ENCODE results near the gene SMAGP. TPM values are rescaled to one million over a fixed set of nuclear protein-coding genes. Genes with fewer than 3 reads are reported as not detected.
"Not testable (repeated sequence)": the region's sequence is repeated elsewhere in the genome, so short reads cannot be mapped to it uniquely, and the experiment has no call there.

Gene SMAGP
- total and polyA plus RNA-seq, 2 donors: 1.5 to 6.5 TPM

DNA sequence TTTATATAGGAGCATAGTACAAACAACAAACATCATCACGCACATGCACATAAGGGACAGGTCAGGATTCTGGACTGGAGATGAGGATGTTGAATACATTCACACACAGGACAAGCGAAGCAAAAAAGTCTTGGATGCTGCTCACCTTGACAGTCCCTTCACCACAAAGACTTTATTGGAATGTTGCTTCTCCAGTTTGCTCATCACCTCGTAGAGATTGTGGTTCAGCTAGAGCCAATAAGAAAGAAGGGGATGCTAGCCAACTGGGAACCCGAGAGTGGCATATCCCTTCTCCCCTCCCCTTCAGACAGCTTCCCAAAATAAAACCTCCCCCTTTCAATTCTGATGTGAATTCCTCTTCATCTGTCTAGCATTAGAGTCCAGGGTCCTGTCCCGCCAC, 25.4 kb upstream of the SMAGP start:
- WGBS: 95% methylated on average over 5 of the region's 5 CpGs

GRCh38 chr12:51294097-51294496, 23.9 kb upstream of the SMAGP start:
- not testable (repeated sequence) for H3K27ac ChIP-seq (ENCODE audit: low read depth in 1 of 2, low read length in 1 of 2); DNase-seq (ENCODE audit: low read depth in 6 of 9, low spot score in 9 of 9); H3K9me3 ChIP-seq (ENCODE audit: control insufficient read depth in 2 of 2, insufficient read depth in 1 of 2, low read length in 1 of 2); H3K4me3 ChIP-seq (ENCODE audit: low read length in 2 of 2); H3K4me1 ChIP-seq (ENCODE audit: control insufficient read depth in 2 of 2, insufficient read depth in 2 of 2, low read length in 2 of 2); H3K27me3 ChIP-seq (ENCODE audit: control insufficient read depth in 2 of 2, insufficient read depth in 1 of 2, low read length in 1 of 2)
- peaks cover 54 to 64% of the 10 kb centered on the region in 2 donors for H3K36me3 ChIP-seq (ENCODE audit: control insufficient read depth in 2 of 2, insufficient read depth in 2 of 2, low read length in 1 of 2)
- WGBS: over 99% methylated on average over 10 of the region's 10 CpGs

More for the DNA sequence above, 25.4 kb upstream of the SMAGP start:
- Histone ChIP-seq H3K27ac (ENCODE audit: low read depth in 1 of 2, low read length in 1 of 2) (no peak overlapping the region), H3K9me3 (ENCODE audit: control insufficient read depth in 2 of 2, insufficient read depth in 1 of 2, low read length in 1 of 2) (no peaks in the 10 kb centered on the region), H3K36me3 (ENCODE audit: control insufficient read depth in 2 of 2, insufficient read depth in 2 of 2, low read length in 1 of 2) (peaks cover 52 to 66% of the 10 kb centered on the region in 2 donors), H3K4me3 (ENCODE audit: low read length in 2 of 2) (no peak overlapping the region), H3K4me1 (ENCODE audit: control insufficient read depth in 2 of 2, insufficient read depth in 2 of 2, low read length in 2 of 2) (no peaks in the 10 kb centered on the region), H3K27me3 (ENCODE audit: control insufficient read depth in 2 of 2, insufficient read depth in 1 of 2, low read length in 1 of 2) (no peaks in the 10 kb centered on the region)
- DNase-seq (ENCODE audit: low read depth in 6 of 9, low spot score in 9 of 9): no peak

DNA sequence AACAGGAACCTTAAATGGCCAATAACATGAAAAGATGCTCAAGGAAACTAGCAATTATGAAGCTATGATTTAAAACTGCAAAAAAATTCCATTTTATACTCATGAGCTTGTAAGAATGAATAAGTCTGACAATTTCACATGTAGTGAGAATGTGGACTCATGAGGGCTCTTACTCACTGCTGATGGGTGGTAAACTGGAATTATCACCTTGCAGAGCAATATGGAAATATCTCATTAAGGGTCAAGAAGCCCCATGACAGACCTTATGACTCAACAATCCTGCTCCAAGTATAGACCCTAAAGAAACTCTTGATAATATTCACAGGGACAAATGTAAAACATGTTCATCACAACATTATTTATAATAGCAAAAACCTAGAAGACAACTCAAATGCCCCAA, 23.5 kb upstream of the SMAGP start:
- no peaks in the 10 kb centered on the region for H3K27me3 ChIP-seq (ENCODE audit: control insufficient read depth in 2 of 2, insufficient read depth in 1 of 2, low read length in 1 of 2)
- H3K4me1 ChIP-seq (ENCODE audit: control insufficient read depth in 2 of 2, insufficient read depth in 2 of 2, low read length in 2 of 2): no peaks in the 10 kb centered on the region
- no peak for DNase-seq (ENCODE audit: low read depth in 6 of 9, low spot score in 9 of 9)
- H3K4me3 ChIP-seq (ENCODE audit: low read length in 2 of 2): no peak overlapping the region
- peaks cover 51 to 62% of the 10 kb centered on the region in 2 donors for H3K36me3 ChIP-seq (ENCODE audit: control insufficient read depth in 2 of 2, insufficient read depth in 2 of 2, low read length in 1 of 2)
- H3K27ac ChIP-seq (ENCODE audit: low read depth in 1 of 2, low read length in 1 of 2): no peak overlapping the region
- H3K9me3 ChIP-seq (ENCODE audit: control insufficient read depth in 2 of 2, insufficient read depth in 1 of 2, low read length in 1 of 2): no peaks in the 10 kb centered on the region

- 95% methylated on average over 9 of the region's 9 CpGs for WGBS
Measured at GRCh38 chr12:51291603-51292513, 21.6 kb upstream of the SMAGP start.

DNA sequence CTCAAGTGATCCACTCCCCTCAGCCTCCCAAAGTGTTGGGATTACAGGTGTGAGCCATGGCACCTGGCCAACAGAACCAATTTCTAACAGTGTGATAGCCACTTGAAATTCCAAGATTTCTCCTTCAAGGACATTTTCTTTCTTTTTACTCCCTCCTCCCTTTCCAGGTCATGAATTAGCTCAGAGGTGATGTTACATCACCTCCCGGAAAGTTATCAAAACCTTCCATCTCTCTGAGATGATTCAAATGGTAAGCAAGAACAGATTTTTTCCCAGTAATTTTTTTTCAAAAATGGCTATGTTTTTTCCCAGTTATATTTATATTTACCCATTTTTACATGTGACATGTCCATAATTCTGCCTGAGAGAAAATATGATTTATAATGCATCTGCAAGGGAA, 15.6 kb upstream of the SMAGP start:
- Histone ChIP-seq H3K27me3 (ENCODE audit: control insufficient read depth in 2 of 2, insufficient read depth in 1 of 2, low read length in 1 of 2) (no peaks in the 10 kb centered on the region), H3K4me1 (ENCODE audit: control insufficient read depth in 2 of 2, insufficient read depth in 2 of 2, low read length in 2 of 2) (no peaks in the 10 kb centered on the region), H3K4me3 (ENCODE audit: low read length in 2 of 2) (no peak overlapping the region), H3K27ac (ENCODE audit: low read depth in 1 of 2, low read length in 1 of 2) (no peak overlapping the region), H3K36me3 (ENCODE audit: control insufficient read depth in 2 of 2, insufficient read depth in 2 of 2, low read length in 1 of 2) (peaks cover 41 to 70% of the 10 kb centered on the region in 2 donors), H3K9me3 (ENCODE audit: control insufficient read depth in 2 of 2, insufficient read depth in 1 of 2, low read length in 1 of 2) (no peaks in the 10 kb centered on the region)
- 97% methylated on average over 1 of the region's 1 CpG for WGBS
- no peak for DNase-seq (ENCODE audit: low read depth in 6 of 9, low spot score in 9 of 9)

More at GRCh38 chr12:51291603-51292513, 21.6 kb upstream of the SMAGP start:
- H3K9me3 ChIP-seq (ENCODE audit: control insufficient read depth in 2 of 2, insufficient read depth in 1 of 2, low read length in 1 of 2); H3K4me3 ChIP-seq (ENCODE audit: low read length in 2 of 2); H3K27ac ChIP-seq (ENCODE audit: low read depth in 1 of 2, low read length in 1 of 2); H3K27me3 ChIP-seq (ENCODE audit: control insufficient read depth in 2 of 2, insufficient read depth in 1 of 2, low read length in 1 of 2); DNase-seq (ENCODE audit: low read depth in 6 of 9, low spot score in 9 of 9); H3K4me1 ChIP-seq (ENCODE audit: control insufficient read depth in 2 of 2, insufficient read depth in 2 of 2, low read length in 2 of 2): not testable (repeated sequence)
- H3K36me3 ChIP-seq (ENCODE audit: control insufficient read depth in 2 of 2, insufficient read depth in 2 of 2, low read length in 1 of 2): peaks cover 45 to 64% of the 10 kb centered on the region in 2 donors

- Histone ChIP-seq H3K4me1 (ENCODE audit: control insufficient read depth in 2 of 2, insufficient read depth in 2 of 2, low read length in 2 of 2) (no peaks in the 10 kb centered on the region), H3K4me3 (ENCODE audit: low read length in 2 of 2) (no peak overlapping the region), H3K27ac (ENCODE audit: low read depth in 1 of 2, low read length in 1 of 2) (no peak overlapping the region), H3K27me3 (ENCODE audit: control insufficient read depth in 2 of 2, insufficient read depth in 1 of 2, low read length in 1 of 2) (no peaks in the 10 kb centered on the region), H3K9me3 (ENCODE audit: control insufficient read depth in 2 of 2, insufficient read depth in 1 of 2, low read length in 1 of 2) (no peaks in the 10 kb centered on the region), H3K36me3 (ENCODE audit: control insufficient read depth in 2 of 2, insufficient read depth in 2 of 2, low read length in 1 of 2) (peaks cover 31 to 40% of the 10 kb centered on the region in 2 donors)
- DNase-seq (ENCODE audit: low read depth in 6 of 9, low spot score in 9 of 9): no peak
- 97% methylated on average over 4 of the region's 4 CpGs for WGBS
Measured at GRCh38 chr12:51281202-51281924, 11.1 kb upstream of the SMAGP start.

DNA sequence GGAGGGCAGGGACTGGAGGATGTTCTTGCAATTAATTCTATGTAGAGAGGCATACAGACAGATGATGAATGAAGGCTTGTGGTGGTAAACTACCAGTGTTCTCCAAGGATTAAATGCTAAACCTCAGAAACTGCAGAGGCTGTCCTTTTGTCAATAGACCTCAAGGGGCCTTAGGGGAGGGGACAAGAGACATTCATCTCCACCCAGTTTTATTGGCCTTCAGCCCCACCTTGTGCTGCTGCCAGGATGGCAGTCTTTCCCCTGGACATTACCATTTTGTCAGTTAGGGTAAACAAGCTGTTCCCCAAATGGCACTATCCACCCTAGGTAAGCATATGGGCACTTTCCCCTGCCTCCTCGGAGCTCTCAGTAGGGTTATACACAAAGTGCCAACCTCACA, 4.9 kb upstream of the SMAGP start:
- Histone ChIP-seq H3K4me1 (ENCODE audit: control insufficient read depth in 2 of 2, insufficient read depth in 2 of 2, low read length in 2 of 2) (peaks cover 4 to 7% of the 10 kb centered on the region in 2 donors), H3K36me3 (ENCODE audit: control insufficient read depth in 2 of 2, insufficient read depth in 2 of 2, low read length in 1 of 2) (peaks cover 0 to 1% of the 10 kb centered on the region in 2 donors), H3K27me3 (ENCODE audit: control insufficient read depth in 2 of 2, insufficient read depth in 1 of 2, low read length in 1 of 2) (peaks cover 0 to 16% of the 10 kb centered on the region in 2 donors), H3K4me3 (ENCODE audit: low read length in 2 of 2) (no peak overlapping the region), H3K27ac (ENCODE audit: low read depth in 1 of 2, low read length in 1 of 2) (no peak overlapping the region), H3K9me3 (ENCODE audit: control insufficient read depth in 2 of 2, insufficient read depth in 1 of 2, low read length in 1 of 2) (no peaks in the 10 kb centered on the region)
- WGBS: 98% methylated on average over 1 of the region's 1 CpG
- no peak for DNase-seq (ENCODE audit: low read depth in 6 of 9, low spot score in 9 of 9)

- WGBS: 98% methylated on average over 7 of the region's 7 CpGs
- not testable (repeated sequence) for H3K27ac ChIP-seq (ENCODE audit: low read depth in 1 of 2, low read length in 1 of 2); H3K9me3 ChIP-seq (ENCODE audit: control insufficient read depth in 2 of 2, insufficient read depth in 1 of 2, low read length in 1 of 2); DNase-seq (ENCODE audit: low read depth in 6 of 9, low spot score in 9 of 9); H3K4me3 ChIP-seq (ENCODE audit: low read length in 2 of 2); H3K36me3 ChIP-seq (ENCODE audit: control insufficient read depth in 2 of 2, insufficient read depth in 2 of 2, low read length in 1 of 2)
- H3K27me3 ChIP-seq (ENCODE audit: control insufficient read depth in 2 of 2, insufficient read depth in 1 of 2, low read length in 1 of 2): peaks cover 0 to 22% of the 10 kb centered on the region in 2 donors
- H3K4me1 ChIP-seq (ENCODE audit: control insufficient read depth in 2 of 2, insufficient read depth in 2 of 2, low read length in 2 of 2): peaks cover 4 to 13% of the 10 kb centered on the region in 2 donors
Measured at GRCh38 chr12:51272810-51273209, 2.6 kb upstream of the SMAGP start.

DNA sequence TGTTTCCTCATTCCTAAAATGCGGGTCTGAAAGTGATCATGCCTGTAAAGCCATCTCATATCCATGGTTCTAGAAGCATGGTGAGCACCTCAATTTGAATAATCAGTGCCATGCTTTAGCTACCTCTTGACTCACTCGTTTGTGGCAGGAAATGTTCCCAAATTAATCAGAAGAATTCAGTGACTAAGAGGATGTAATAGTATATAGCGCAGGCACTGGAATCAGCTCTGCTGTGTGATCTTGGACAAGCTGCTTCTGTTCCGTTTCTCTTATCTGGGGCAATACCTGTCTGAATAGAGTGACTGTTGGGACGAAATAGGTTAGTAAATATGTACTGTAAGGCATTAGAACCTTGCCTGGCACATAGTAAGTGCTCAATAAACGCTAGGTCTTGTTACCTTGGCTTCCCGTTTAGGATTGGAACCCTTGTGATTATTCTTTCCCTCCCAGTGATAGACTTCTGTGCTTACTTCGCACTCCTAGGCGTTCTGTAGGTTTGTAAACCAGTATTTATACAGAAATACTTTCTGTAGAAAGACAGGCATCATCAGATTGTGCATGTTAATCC, 820 bp upstream of the SMAGP start:
- no peaks in the 10 kb centered on the region for H3K36me3 ChIP-seq (ENCODE audit: control insufficient read depth in 2 of 2, insufficient read depth in 2 of 2, low read length in 1 of 2)
- H3K27ac ChIP-seq (ENCODE audit: low read depth in 1 of 2, low read length in 1 of 2): no peak overlapping the region
- peak overlapping the region in 1 of 2 donors; percentile 78 for H3K4me3 ChIP-seq (ENCODE audit: low read length in 2 of 2)
- no peak for DNase-seq (ENCODE audit: low read depth in 6 of 9, low spot score in 9 of 9)
- 72% methylated on average over 9 of the region's 9 CpGs for WGBS
- H3K4me1 ChIP-seq (ENCODE audit: control insufficient read depth in 2 of 2, insufficient read depth in 2 of 2, low read length in 2 of 2): peaks cover 4 to 13% of the 10 kb centered on the region in 2 donors
- H3K9me3 ChIP-seq (ENCODE audit: control insufficient read depth in 2 of 2, insufficient read depth in 1 of 2, low read length in 1 of 2): no peaks in the 10 kb centered on the region
- H3K27me3 ChIP-seq (ENCODE audit: control insufficient read depth in 2 of 2, insufficient read depth in 1 of 2, low read length in 1 of 2): peaks cover 0 to 22% of the 10 kb centered on the region in 2 donors

Data from thymus (tissue), 11 donors.